HG03460 (cell line): ENCODE measurements around the gene TUBA1C.
"Not testable (repeated sequence)": the region's sequence is repeated elsewhere in the genome, so short reads cannot be mapped to it uniquely, and the experiment has no call there.

Source experiments
- ATAC-seq: cut with Tn5 transposase; IDR thresholded peaks from one replicate; pipeline ENCODE4 v1.9.1; 2021; ENCODE audit not compliant: unreplicated experiment

The TUBA1C gene

DNA sequence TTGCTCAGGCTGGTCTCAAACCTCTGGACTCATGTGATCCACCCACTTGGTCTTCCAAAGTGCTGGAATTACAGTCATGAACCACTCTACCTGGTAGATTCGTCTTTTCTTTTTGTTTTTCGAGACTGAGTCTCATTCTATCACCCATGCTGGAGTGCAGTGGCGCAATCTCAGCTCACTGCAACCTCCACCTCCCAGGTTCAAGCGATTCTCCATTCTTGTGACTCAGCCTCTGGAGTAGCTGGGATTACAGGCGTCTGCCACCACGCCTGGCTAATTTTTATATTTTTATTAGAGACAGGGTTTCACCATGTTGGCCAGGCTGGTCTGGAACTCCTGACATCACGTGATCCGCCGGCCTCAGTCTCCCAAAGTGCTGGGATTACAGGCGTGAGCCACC, 9.4 kb upstream of the TUBA1C start:
- not testable (repeated sequence) for ATAC-seq

DNA sequence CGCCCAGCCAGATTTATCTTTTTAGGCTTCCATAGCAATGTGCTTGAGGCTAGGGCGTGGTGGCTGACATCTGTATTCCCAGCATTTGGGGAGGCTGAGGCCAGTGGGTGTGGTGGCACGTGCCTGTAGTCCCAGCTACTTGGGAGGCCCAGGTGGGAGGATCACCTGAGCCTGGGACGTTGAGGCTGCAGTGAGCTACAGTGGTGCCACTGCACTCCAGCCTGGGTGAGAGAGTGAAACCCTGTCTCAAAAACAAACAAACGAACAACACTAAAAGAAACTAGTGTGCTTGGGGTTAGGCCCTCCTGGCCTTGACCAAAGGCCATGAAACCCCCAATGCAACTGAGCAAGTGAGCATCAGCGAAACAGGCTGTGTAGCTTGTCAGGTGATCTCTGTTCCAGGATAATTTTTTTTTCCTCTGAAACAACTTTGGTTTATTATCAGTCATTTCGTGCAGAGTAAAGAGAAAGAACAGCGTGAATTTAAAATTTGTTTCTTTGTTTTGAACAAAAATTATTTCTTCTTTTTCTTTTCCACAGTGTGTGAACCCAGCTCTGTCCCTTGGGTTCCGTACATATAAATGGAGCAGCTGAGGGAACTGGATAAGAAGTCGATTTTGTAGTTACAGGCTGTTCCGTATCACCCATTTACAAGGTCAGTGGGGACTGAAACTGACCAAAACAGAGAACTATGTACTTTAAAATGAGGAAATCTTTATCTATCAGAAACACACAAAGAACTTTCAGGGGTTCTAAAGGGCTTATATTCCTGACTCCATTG, 8.8 kb upstream of the TUBA1C start:
- no peak for ATAC-seq

DNA sequence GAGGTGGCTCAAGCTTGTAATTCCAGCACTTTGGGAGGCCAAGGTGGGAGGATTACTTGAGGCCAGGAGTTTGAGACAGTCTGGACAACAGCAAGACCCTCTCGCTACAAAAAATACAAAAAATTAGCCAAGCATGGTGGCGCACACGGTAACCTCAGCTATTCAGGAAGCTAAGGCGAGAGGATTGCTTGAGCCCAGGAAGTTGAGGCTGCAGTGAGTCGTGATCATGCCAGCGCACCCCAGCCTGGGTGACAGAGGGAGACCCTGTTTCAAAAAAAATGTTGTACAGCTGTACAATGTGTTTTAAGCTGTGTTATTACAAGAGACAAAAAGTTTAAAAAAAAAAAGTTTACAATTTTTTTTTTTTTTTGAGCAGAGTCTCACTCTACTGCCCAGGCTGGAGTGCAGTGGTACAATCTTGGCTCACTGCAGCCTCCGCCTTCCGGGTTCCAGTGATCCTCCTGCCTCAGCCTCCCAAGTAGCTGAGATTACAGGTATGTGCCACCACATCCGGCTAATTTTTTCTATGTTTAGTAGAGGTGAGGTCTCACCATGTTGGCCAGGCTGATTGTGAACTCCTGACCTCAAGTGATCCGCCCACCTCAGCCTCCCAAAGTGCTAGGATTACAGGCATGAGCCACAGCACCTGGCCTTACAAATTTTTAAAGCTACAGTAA, 7.2 kb upstream of the TUBA1C start:
- ATAC-seq: not testable (repeated sequence)

DNA sequence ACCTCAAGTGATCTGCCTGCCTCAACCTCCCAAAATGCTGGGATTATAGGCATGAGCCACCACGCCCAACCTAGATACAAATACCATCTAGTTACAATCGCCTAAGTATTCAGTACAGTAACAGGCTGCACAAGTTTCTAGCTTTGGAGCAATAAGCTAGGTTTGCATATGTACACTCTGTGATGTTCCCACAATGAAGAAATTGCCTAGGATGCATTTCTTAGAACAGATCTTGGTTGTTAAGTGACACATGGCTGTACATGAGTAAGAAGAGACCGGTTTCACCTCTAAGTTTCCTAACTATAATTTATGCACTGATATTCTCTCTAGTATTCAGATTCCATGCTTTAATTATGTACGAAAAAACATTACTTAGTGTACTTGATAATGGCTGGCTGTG, 5.4 kb upstream of the TUBA1C start:
- ATAC-seq: no peak

DNA sequence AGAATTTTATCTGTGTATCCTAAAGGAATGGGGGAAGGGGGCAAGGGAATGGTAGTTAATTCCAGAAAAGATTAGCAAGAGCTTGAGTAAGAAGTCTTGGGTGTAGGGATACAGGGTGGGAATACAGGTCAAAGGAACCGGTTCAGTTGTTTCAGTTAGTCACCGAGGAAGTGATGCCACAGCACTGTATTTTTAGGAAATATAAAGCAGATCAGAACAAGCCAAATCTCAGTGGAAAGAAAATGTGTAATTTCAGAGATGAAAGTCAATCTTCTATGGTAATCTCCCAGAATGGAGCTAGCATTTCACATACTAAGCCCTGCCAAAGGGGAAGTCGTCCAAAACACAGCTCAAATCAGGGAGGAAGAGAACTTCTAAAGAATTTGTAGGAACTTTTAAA, 4.7 kb upstream of the TUBA1C start:
- ATAC-seq: no peak

DNA sequence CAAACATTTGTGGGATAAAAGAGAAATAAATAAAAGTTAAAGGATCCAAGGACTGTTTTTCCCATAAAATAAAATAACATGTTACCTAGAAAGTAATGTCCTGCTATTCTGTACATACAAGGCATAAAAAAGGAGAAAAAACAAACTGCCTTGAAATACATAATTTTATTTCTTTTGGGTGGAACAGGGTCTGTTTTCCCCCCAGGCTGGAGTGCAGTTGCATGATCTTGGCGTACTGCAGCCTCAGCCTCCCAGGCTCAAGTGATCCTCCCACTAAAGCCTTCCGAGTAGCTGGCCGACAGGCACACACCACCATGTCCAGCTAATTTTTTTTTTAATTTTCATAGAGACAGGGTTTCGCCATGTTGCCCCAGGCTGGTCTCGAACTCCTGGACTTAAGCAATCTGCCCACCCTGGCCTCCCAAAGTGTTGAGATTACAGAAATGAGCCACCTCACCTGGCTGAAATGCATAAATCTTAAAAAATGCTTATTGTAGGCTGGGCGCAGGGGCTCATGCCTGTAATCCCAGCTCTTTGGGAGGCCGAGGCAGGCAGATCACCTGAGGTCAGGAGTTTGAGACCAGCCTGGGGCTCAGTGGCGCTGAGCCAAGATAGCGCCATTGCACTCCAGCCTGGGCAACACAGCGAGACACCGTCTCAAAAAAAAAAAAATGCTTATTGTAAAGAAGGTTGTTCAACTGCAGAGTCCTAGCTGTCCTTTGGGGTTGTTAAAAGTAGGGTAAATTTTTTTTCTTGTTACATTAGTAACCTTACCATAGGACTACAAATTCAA, 4.1 kb upstream of the TUBA1C start:
- no peak for ATAC-seq

DNA sequence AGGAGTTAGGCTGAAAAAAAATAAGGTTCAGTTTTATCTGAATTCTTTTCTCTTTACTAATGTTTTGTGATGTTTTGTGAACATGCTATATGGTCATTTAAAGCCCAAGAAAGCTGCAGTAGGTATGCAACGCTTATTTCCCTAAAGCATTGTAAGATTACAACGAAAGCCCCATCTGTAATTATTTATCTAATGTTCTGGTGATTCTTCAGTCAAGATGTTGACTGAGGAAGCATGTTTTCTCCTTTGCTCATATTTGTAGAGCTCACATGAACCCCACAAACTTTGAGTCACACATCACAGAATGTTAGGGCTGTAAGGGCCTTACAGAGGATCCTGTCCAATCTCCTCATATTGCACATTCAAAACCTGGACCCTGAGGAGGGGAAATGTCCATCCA, 3.2 kb upstream of the TUBA1C start:
- ATAC-seq: no peak

DNA sequence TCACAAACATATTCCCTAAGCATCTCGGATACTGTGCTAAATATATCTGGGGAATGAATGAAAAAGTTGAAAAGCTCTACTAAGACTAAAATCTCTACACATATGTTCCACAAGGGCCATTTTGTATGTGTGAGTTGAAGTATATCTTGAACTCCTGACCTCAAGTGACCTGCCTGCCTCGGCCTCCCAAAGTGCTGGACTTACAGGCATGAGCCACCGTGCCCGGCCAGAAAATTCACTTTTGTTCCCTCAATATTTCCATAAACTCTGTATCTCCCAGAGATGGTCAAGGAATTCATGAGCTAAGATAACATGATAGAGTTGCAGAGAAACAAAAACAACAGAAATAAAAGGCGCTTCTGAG, 1.5 kb upstream of the TUBA1C start:
- ATAC-seq: no peak

DNA sequence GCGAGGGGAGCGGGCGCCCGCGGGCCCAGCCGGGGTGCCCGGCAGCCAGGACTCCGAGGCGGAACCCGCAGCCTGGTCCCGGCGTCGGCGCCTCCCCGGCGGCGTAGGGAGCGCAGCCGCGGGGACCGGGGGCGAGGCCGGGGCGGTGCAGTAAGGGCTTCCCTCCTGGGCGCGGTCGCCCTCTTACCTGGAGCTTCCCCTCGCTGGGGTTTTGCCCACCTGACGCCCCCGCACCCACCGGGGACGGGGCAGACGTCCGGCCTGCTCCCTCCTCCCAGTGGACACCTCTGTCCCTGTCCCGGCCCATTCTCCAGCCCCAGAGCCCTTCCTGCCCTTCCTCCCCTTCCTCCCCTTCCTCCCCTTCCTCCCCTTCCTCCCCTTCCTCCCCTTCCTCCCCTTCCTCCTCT, 413 bp upstream of the TUBA1C start:
- ATAC-seq: peak; percentile 25

DNA sequence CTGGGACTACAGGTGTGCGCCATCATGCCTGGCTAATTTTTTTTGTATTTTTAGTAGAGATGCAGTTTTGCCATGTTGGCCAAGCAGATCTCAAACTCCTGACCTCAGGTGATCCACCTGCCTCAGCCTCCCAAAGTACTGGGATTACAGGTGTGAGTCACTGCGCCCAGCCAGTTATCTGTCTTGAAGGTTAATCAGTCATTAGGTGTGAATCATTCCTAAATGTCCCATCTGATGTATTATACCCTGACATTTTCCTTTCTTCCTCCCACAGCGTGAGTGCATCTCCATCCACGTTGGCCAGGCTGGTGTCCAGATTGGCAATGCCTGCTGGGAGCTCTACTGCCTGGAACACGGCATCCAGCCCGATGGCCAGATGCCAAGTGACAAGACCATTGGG, 4.3 kb downstream of the TUBA1C start:
- ATAC-seq: not testable (repeated sequence)

DNA sequence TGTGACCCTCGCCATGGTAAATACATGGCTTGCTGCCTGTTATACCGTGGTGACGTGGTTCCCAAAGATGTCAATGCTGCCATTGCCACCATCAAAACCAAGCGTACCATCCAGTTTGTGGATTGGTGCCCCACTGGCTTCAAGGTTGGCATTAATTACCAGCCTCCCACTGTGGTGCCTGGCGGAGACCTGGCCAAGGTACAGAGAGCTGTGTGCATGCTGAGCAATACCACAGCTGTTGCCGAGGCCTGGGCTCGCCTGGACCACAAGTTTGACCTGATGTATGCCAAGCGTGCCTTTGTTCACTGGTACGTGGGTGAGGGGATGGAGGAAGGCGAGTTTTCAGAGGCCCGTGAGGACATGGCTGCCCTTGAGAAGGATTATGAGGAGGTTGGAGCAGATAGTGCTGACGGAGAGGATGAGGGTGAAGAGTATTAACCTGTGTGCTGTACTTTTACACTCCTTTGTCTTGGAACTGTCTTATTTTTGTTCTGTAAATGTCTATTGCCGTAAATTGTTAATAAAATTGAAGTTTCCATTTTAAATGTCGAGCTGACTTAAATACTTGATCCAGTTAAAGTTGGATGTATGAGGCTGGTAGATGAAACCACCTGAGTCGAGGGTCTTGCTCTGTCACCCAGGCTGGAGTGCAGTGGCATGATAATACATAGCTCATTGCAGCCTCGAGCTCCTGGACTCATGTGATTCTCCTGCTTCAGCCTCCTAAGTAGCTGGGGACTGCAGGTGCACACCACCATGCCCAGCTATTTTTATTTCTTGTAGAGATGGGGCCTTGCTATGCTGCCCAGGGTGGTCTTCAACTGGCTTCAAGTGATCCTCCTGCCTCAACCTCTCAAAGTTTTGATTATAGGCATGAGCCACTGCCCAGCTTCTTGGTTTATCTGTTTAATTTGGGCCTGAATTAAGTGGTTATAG, 8.2 kb downstream of the TUBA1C start:
- ATAC-seq: no peak

DNA sequence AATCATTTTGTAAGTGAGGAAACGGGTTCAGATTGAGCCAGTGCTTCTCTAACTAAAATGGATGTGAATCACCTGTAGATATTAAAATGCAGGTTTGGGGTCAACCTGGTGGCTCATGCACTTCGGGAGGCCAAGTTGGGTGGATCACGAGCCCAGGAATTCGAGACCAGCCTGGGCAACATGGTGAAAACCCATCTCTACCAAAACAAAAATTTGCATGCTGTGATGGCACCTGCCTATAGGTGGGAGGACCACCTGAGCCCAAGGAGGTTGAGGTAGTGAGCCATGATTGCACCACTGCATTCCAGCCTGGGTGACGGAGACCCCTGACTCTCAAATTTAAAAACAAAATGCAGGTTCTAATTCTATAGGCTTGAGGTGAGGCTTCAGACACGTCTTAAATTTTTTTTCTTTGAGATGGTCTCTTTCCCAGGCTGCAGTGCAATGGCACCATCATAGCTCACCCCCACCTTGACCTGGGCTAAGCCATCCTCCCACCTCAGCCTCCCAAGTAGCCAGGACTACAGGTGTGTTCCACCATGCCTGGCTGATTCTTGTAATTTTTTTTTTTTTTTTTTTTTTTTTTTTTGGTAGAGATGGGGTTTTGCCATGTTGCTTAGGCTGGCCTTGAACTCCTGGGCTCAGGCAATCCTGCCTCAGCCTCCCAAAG, 9.0 kb downstream of the TUBA1C start:
- ATAC-seq: no peak

DNA sequence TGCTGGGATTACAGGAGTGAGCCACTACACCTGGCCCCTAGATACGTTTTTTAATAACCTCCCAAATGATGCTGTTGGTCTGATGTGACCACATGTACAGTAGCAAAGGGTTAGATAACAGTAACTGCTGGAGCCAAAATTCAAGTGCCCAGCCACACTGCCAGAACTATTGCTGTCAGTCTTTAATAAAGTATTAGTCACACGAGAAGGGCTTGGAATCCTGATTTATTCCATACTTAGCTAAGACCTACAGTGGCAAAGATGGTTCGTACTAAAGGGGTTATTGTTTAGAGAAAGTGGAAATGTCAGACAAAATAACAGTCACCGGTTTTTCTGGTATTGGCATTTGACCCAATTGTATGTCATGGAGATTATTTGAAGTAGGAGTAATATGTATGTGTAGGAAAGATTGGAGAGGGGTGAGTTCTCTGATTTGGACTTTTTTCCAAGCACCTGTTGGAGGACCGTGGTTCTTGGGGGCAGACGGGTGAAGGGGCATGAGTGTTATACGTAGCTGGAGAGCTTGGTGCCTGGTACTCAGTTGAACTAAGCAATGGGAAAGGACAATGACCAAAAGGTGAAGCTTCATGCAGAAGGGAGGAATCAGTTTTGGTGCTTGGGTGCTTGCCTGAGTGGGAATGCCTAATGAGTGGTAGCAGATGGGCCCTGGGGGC, 9.7 kb downstream of the TUBA1C start:
- ATAC-seq: no peak

DNA sequence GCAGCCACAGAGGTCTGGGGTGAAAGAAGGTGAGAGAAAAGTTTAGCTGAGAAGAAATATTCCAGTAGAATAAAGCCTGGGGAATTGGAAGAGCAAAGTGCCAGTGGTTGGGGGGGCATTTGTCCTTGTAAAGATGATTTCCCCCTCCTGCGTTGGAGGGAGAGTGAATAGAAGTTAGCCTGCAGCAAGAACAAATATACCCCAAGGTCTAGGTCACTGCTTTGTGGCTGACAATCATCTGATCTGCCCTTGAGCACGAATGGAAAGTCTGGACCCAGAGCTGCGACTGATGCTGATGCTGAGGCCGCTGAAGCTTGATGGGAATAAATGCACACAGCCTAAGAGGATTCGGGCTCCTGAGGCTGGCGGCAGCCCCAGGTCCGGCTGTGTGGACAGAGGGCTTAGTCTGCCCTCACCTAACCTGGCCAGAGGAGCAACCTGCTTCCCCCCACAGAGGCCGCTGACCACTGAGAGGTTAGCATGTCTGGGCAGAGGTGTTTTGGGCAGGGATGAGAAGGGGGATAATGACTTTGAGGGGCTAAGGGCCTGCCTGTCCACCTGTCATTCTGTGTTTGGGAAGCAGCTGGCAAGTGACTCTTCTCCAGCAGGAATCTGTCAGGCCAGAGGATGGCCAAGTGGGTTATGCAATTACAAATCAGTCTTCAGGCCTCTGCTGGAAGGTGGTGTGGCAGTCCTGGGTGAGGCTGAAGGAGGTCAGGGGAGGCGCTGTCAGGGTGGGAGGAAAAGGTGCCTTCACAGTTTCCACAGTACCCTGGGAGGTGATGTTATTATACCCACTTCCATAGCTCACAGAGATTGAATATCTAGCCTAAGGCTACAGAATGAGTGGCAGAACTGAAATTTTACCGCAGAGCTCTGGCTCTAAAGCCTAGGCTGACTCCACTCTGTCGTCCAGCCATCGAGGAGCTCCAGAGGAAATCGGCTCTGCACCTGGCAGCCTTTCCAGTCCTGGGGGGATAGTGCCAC, 11.7 kb downstream of the TUBA1C start:
- ATAC-seq: no peak

DNA sequence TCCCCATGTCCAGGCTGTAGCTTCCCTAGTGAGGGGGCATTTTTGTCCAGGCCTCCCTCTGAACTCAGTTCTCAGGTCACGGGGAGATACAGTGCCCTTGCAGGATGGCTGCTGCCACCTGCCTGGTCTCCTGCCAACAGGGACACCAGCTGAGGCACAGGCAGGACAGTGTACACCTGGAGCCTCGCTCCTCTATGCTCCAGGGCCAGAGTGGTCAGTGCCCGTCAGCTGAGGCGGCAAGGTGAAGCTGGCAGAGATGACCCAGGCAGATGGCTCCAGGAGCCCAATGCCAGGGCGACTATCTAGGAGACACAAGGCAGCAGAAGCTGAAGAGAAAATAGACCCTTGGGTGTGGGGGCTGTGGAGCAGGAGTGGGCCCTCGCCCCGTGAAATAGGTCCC, 12.6 kb downstream of the TUBA1C start:
- no peak for ATAC-seq

DNA sequence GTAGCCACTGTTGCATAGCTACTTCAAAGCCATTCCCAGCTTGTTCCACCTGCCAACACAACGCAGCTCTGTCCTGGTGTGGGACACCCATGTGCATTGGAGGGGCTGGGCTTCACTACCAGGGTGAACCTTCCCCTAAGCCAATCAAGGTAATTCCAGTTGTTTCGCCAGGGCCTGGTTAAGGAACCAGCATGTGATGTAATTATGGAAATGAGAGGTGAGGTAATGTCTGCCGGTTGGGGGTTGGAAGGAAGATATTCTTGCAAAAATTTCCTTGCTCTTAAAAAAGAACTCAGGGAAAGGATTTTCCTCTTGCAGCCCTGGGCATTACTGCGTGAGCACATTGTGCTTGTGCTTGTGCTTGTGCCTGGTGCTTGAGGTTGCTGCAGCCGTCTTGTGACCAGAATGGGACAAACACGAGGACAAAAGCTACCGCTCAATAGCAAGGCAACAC, 14.9 kb downstream of the TUBA1C start:
- no peak for ATAC-seq

DNA sequence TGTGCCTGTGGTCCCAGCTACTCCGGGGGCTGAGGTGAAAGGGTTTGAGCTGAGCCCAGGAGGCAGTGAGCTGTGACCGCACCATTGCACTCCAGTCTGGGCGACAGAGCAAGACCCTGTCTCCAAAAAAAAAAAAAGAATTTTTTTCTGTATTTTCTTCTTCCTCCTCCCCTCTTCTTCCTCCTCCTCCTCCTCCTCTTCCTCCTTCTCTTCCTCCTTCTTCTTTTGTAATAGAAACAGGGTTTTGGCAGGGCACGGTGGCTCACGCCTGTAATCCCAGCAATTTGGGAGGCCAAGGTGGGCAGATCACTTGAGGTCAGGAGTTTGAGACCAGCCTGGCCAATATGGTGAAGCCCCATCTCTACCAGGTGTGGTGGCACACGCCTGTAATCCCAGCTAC, 15.7 kb downstream of the TUBA1C start:
- not testable (repeated sequence) for ATAC-seq

DNA sequence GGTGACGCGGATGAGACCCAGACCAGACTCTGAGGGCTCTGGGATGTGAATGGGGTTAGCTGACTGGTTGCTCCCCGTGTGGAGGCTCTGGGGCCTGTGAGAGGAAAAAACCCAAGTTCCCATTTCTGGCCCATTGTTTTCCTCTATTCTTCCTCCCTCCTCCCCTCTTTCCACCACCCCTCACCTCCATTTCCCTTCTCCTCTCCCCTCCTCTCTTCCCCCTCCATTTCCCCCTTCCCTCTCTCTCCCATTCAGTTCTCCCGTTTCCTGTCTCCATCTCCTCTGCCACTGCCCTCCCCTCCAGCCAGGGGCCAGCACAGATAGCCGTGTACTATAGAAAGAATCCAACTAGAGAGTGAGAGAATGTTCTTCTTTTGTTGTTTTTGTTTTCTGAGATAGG, 17.4 kb downstream of the TUBA1C start:
- no peak for ATAC-seq
